ENCODE measurements around the gene GBX2. TPM values are rescaled to one million over a fixed set of nuclear protein-coding genes. Genes with fewer than 3 reads are reported as not detected.

GBX2 gene
- total and polyA plus RNA-seq, 2 of the 8 experiments (the other 6 are each of a cell fraction or from before 2014, with no cell fraction given): 0.38 to 0.89 TPM

- Histone ChIP-seq H3K27ac (ENCODE audit: low read depth, low read length) (no peak overlapping the region), H2BK12ac (ENCODE audit: low read depth, low read length) (peak overlapping the region; percentile 82; the same call in 1 of the 2 replicates), H3K36me3 (ENCODE audit: control insufficient read depth in 2 of 4, insufficient read depth in 4 of 4, low read length in 3 of 4) (no peaks in the 10 kb centered on the region), H4K5ac (ENCODE audit: insufficient read length, low read depth, low read length) (no peak overlapping the region), H2BK5ac (ENCODE audit: low read depth, low read length) (no peak overlapping the region), H3K4ac (replicated peaks; ENCODE audit: insufficient read length, low read depth, low read length) (no peak overlapping the region), H4K91ac (replicated peaks; ENCODE audit: insufficient read length, low read length) (no peak overlapping the region), H2BK20ac (ENCODE audit: low read length) (peak overlapping the region; percentile 48; the same call in 1 of the 2 replicates), H2BK120ac (replicated peaks; ENCODE audit: low read depth, low read length) (no peak overlapping the region), H4K20me1 (replicated peaks in 1 of 2; ENCODE audit: control insufficient read depth in 1 of 2, insufficient read depth in 2 of 2, low read length in 2 of 2) (peaks cover 0 to 2% of the 10 kb centered on the region in 2 experiments), H3K27me3 (replicated peaks in 1 of 4; ENCODE audit: control insufficient read depth in 3 of 4, extremely low read depth in 1 of 4, insufficient read depth in 3 of 4, low read length in 3 of 4) (peaks cover 37 to 63% (median 54%) of the 10 kb centered on the region in 4 experiments), H3K9ac (replicated peaks in 1 of 4; ENCODE audit: extremely low read depth in 1 of 4, low read depth in 3 of 4, low read length in 3 of 4) (no peak overlapping the region), H3K18ac (ENCODE audit: extremely low read depth, low read length) (no peak overlapping the region; the same call in 1 of the 2 replicates), H3K4me2 (ENCODE audit: insufficient read depth in 1 of 2, low read depth in 2 of 2, low read length in 2 of 2) (no peak overlapping the region), H3K23me2 (ENCODE audit: low read depth, low read length) (peaks cover 7% of the 10 kb centered on the region; the same call in 1 of the 2 replicates), H3K9me3 (ENCODE audit: insufficient read depth in 2 of 2, low read depth in 1 of 2, low read length in 1 of 2) (no peaks in the 10 kb centered on the region; a peak in 2 of 4 replicates), H3K14ac (ENCODE audit: insufficient read length) (no peak overlapping the region), H2AFZ (ENCODE audit: low read length) (no peak overlapping the region), H2BK15ac (ENCODE audit: low read length) (peak overlapping the region; percentile 16; the same call in 1 of the 2 replicates), H3K56ac (replicated peaks; ENCODE audit: insufficient read length, low read depth, low read length) (no peak overlapping the region), H3K4me3 (ENCODE audit: extremely low read depth in 1 of 4, insufficient read depth in 2 of 4, low read depth in 3 of 4, low read length in 4 of 4) (no peak overlapping the region), H4K8ac (ENCODE audit: extremely low read depth, insufficient read depth, low read length) (no peak overlapping the region; the same call in 1 of the 2 replicates), H3K4me1 (replicated peaks in 1 of 4; ENCODE audit: control insufficient read depth in 3 of 4, insufficient read depth in 4 of 4, low read length in 3 of 4) (peaks cover 0 to 27% (median 21%) of the 10 kb centered on the region in 4 experiments; a peak in 6 of 7 replicates), H2AK5ac (ENCODE audit: low read depth, low read length) (0 out of 2 replicates have a peak overlapping the region, but pooled peaks have one; percentile 8), H3K23ac (ENCODE audit: insufficient read length) (no peak overlapping the region), H3K79me1 (ENCODE audit: low read depth, low read length) (no peaks in the 10 kb centered on the region), H3K79me2 (ENCODE audit: control insufficient read depth in 1 of 2, insufficient read depth in 2 of 2, low read length in 2 of 2) (no peaks in the 10 kb centered on the region)
- no peak for FAIRE-seq
- WGBS, 2 experiments (ENCODE audit: extremely low coverage in 1 of 2, insufficient coverage in 1 of 2, insufficient read length in 1 of 2, insufficient replicate concordance in 2 of 2, low coverage in 1 of 2, low lambda C conversion rate in 2 of 2, missing lambda C conversion rate in 1 of 2): 92% methylated on average over 16 of the region's 16 CpGs; no CpG with 5 or more reads in 1 of the 2 experiments
- DNase-seq (ENCODE audit: low read depth in 1 of 2, low spot score in 2 of 2): no peak
- CTCF ChIA-PET (ENCODE audit: partially characterized antibody): interaction anchor here (1.0 to 6.9 kb wide), 4 partner anchors 13 to 192 kb away, joined by 3 to 50 read pairs (median 23); no protein-coding TSS in a partner anchor
- POLR2A ChIA-PET (ENCODE audit: partially characterized antibody): no interaction called here
- TF ChIP-seq SAP30 (IDR thresholded peaks at IDR 0.05; ENCODE audit: insufficient read depth, insufficient replicate concordance, low read length): no peak
- TF ChIP-seq RXRA (IDR thresholded peaks at IDR 0.05; ENCODE audit: insufficient read depth, low read depth, low read length): no peak
- TF ChIP-seq FOSL1 (IDR thresholded peaks at IDR 0.05; ENCODE audit: insufficient read depth, low read depth, low read length): no peak
- no peak for TF ChIP-seq EGR1 (IDR thresholded peaks at IDR 0.05; ENCODE audit: borderline replicate concordance, low read depth, low read length)
- no peak for TF ChIP-seq CHD1 (IDR thresholded peaks at IDR 0.05; ENCODE audit: low read depth, low read length)
- no peak for TF ChIP-seq KDM5A (IDR thresholded peaks at IDR 0.05; ENCODE audit: low read length)
- no peak for TF ChIP-seq BRCA1 (IDR thresholded peaks at IDR 0.05; ENCODE audit: low read depth, low read length)
These were observed 11.9 kb downstream of the GBX2 start for GRCh38 chr2:236156095-236156859.

Data from H1 (cell line).